Uterus (tissue), 4 donors: ENCODE results near the gene ACTRT2. TPM values are rescaled to one million over a fixed set of nuclear protein-coding genes. Genes with fewer than 3 reads are reported as not detected.

Experiments
- DNase-seq, 2 donors: peaks; one replicate each; pipeline ENCODE4 v3.0.0-alpha.2; 2019 to 2020
- H3K27ac ChIP-seq, 2 donors: fragments of 200-600 bp; sonication (generic); 1 replicate in 1 of 2; 2 replicates in 1 of 2; pipeline ENCODE4 v1.5.1; 2016 to 2018
- H3K27me3 ChIP-seq, 2 donors: fragments of 200-600 bp; sonication (generic); one replicate each; pipeline ENCODE4 v1.5.1; 2018 to 2019; ENCODE audit warnings: control low read depth in 1 of 2
- H3K36me3 ChIP-seq, 2 donors: fragments of 200-600 bp; sonication (generic); one replicate each; pipeline ENCODE4 v1.5.1; 2019; ENCODE audit warnings: control low read depth in 1 of 2
- H3K4me1 ChIP-seq, 2 donors: fragments of 200-600 bp; sonication (generic); one replicate each; pipeline ENCODE4 v1.5.1; 2018 to 2019; ENCODE audit warnings: control low read depth in 1 of 2
- H3K4me3 ChIP-seq, 2 donors: fragments of 200-600 bp; sonication (generic); 1 replicate in 1 of 2; 2 replicates in 1 of 2; pipeline ENCODE4 v1.5.1; 2018 to 2019; ENCODE audit warnings: mild to moderate bottlenecking in 1 of 2
- H3K9me3 ChIP-seq, 2 donors: fragments of 200-600 bp; sonication (generic); one replicate each; pipeline ENCODE4 v1.5.1; 2019; ENCODE audit warnings: control low read depth in 1 of 2
- POLR2A ChIP-seq, 2 donors: fragments of 450-650 bp; IDR thresholded peaks; one replicate each; pipeline ENCODE4 v1.6.1; 2016; ENCODE audit warnings: antibody characterized with exemption in 2 of 2, mild to moderate bottlenecking in 1 of 2, moderate library complexity in 1 of 2
- intact Hi-C: fragments of 100-400 bp; cut with DNase I; formaldehyde crosslinking; loops from one replicate; pipeline ENCODE4 v1.15.1; 2023; ENCODE audit warnings: low total_unique reads
- total RNA-seq, 4 donors: library from RNA; depleted of rRNA in 3 of 4; stranded (reverse); fragments of >200 nt in 3 of 4; gene quantifications; one replicate each; pipeline versions ENCODE4 v1.1.0 to v1.2.4, GENCODE V29; 2014 to 2023
- TF ChIP-seq, protein P1 (sequence below), 4 experiments: fragments of 200-600 bp in 2 of 4; fragments of 450-650 bp in 2 of 4; sonication (generic) in 2 of 4; IDR thresholded peaks; one replicate each; pipeline ENCODE4 v1.5.1; 2016 to 2019; ENCODE audit warnings: antibody characterized with exemption in 4 of 4, mild to moderate bottlenecking in 2 of 4, moderate library complexity in 1 of 4
- donor health status: DM: yes; HTN: yes; CAD: no.

ACTRT2 gene
- total RNA-seq, 4 donors from 2014 or later = not detected

DNA sequence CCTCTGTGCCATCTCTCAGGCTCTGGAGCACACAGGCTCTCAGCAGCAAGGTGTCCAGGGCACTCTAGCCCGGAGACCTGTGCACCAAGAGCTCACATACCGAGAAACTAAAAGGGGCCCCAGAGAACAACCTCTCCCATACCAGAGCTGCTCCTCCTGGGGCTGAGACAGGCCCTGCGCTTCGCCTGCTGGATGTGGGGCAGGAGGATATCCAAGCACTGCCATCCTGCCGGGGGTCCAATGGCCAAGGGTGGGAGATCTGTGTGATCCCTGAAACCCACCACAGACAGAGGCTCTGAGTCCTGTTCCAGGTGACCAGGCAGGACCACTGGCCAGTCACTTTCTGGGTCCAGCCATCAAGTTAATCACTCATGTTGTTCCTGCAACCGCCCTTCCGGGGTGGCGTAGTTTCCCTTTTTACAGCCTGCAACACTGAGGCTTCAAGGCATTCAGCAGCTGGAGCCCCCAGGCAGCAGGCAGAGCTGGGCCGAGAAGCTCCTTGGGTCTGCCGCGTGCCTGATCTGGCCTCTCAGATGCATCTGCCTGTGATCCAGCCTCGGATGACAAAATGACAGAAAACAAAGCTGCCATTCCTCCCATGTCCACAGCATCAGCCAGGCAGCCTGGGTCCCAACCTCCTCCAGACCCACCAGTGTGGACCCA is 36.7 kb upstream of the ACTRT2 start:
- intact Hi-C loops = no loop called here
- Histone ChIP-seq H3K27me3 (no peaks in the 10 kb centered on the region), H3K9me3 (no peaks in the 10 kb centered on the region), H3K4me3 (no peak overlapping the region), H3K4me1 (no peaks in the 10 kb centered on the region), H3K36me3 (no peaks in the 10 kb centered on the region), H3K27ac (no peak overlapping the region)
- TF ChIP-seq, protein P1, sequence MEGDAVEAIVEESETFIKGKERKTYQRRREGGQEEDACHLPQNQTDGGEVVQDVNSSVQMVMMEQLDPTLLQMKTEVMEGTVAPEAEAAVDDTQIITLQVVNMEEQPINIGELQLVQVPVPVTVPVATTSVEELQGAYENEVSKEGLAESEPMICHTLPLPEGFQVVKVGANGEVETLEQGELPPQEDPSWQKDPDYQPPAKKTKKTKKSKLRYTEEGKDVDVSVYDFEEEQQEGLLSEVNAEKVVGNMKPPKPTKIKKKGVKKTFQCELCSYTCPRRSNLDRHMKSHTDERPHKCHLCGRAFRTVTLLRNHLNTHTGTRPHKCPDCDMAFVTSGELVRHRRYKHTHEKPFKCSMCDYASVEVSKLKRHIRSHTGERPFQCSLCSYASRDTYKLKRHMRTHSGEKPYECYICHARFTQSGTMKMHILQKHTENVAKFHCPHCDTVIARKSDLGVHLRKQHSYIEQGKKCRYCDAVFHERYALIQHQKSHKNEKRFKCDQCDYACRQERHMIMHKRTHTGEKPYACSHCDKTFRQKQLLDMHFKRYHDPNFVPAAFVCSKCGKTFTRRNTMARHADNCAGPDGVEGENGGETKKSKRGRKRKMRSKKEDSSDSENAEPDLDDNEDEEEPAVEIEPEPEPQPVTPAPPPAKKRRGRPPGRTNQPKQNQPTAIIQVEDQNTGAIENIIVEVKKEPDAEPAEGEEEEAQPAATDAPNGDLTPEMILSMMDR (IDR thresholded peaks at IDR 0.05) = no peak
- no peak for TF ChIP-seq POLR2A (IDR thresholded peaks at IDR 0.05)
- no peak for DNase-seq

DNA sequence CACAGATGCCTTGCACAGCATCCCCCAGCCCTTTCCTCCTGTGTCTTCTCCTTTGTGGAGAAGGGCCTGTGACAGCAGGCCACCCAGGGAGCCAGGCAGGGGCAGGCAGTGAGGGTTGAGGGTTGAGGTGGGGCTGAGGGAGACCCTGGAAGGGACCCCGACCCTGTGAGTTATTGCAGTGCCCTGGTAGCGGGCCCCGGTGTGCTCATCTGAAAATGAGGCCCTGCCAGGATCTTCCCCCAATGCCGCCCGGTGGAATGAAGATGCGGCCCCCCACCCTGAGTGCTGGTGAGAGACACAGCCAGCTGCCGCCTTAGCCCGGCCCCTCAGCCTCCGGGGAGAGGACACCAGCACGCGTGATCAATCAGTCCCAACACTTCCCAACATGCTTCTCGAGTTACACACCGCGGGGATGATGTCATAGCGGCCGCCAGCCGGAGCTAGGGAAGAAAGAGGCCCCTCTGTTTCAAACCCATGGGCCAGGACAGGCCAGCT is 36.2 kb upstream of the ACTRT2 start:
- no peak overlapping the region for H3K27ac ChIP-seq
- intact Hi-C loops = no loop called here
- no peaks in the 10 kb centered on the region for H3K27me3 ChIP-seq
- H3K36me3 ChIP-seq = no peaks in the 10 kb centered on the region
- DNase-seq = no peak
- no peaks in the 10 kb centered on the region for H3K9me3 ChIP-seq
- H3K4me3 ChIP-seq = no peak overlapping the region
- H3K4me1 ChIP-seq = no peaks in the 10 kb centered on the region
- TF ChIP-seq, protein P1 (IDR thresholded peaks at IDR 0.05) = no peak
- no peak for TF ChIP-seq POLR2A (IDR thresholded peaks at IDR 0.05)

DNA sequence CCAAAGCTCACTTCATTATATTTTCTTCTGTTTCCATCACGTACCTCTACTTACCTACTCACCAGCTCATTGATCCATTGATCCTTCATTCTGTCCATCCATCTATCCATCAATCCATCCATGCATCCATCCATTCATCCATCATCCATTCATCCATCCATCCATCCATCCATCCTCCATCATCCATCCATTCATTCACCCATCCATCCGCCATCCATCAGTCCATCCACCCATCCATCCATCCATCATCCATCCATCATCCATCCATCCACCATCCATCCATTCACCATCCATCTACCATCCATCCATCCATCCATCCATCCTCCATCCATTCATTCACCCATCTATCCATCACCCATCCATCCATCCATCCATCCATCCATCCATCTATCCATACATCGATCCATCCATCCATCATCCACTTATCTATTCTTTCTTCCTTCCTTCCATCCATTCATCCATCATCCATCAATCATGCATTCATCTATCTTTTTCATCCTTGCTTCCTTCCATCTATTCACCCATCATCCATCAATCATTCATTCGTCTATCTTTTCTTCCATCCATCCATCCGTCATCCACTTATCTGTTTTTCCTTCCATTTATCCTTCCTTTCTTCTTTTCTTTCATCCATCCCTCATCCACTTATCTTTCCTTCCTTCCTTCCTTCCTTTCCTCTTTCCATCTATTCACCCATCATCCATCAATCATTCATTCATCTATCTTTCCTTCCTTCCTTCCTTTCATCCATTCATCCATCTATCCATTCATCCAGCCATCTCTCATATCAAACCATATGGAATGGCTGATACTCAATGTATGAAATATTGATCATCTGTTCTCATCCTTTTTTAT is 35.3 kb upstream of the ACTRT2 start:
- no peaks in the 10 kb centered on the region for H3K9me3 ChIP-seq
- H3K27me3 ChIP-seq = no peaks in the 10 kb centered on the region
- H3K36me3 ChIP-seq = no peaks in the 10 kb centered on the region
- no peak for DNase-seq
- TF ChIP-seq, protein P1 (IDR thresholded peaks at IDR 0.05) = no peak
- no peak for TF ChIP-seq POLR2A (IDR thresholded peaks at IDR 0.05)
- intact Hi-C loops = no loop called here
- H3K4me3 ChIP-seq = no peak overlapping the region
- no peaks in the 10 kb centered on the region for H3K4me1 ChIP-seq
- H3K27ac ChIP-seq = no peak overlapping the region

DNA sequence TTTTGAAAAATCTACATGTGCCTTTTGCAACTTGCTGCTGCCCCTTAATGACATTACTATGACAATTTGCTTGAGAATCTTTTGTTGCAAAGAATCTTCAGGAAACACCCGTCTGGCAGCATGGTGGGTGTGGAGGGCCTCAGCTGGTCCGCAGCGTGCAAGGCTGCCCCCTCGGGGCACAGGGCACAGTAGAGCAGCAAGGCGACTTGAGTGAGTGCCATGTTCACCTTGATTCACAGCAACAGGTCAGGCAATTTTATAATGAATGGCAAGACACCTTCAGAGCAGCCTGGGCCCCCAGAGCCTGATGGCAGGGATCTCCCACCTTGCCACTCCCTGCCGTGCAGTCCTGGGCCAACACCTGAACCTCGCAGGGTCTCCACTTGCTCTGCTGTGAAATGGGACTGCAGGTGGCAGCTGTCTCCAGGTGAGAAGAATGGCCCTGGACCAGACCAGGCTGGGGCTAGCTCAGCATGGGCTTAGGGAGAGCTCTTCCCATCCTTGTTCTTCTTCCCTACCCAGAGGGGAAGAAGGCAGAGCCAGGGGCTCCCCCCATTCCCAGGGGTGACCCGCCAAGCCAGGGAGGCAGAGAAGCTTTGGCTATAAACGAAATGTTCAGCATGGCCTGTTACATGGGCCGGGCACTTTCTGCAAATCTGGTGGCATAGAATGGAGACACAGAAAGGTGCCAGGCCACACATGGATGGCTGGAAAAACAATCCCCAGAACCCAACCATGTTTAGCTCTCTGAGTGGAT is 34.5 kb upstream of the ACTRT2 start:
- no peak for DNase-seq
- Histone ChIP-seq H3K27me3 (no peaks in the 10 kb centered on the region), H3K27ac (no peak overlapping the region), H3K36me3 (no peaks in the 10 kb centered on the region), H3K4me1 (no peaks in the 10 kb centered on the region), H3K9me3 (no peaks in the 10 kb centered on the region), H3K4me3 (no peak overlapping the region)
- TF ChIP-seq, protein P1 (IDR thresholded peaks at IDR 0.05) = no peak
- no peak for TF ChIP-seq POLR2A (IDR thresholded peaks at IDR 0.05)
- intact Hi-C loops = no loop called here
